GM12878 (cell line): ENCODE data around the gene MYO10. TPM values are rescaled to one million over a fixed set of nuclear protein-coding genes. Genes with fewer than 3 reads are reported as not detected.

Source experiments
- ATAC-seq: fragments of 200-7000 bp; cut with Tn5 transposase; 3 replicates; pipeline ENCODE4 v1.9.1; 2020; ENCODE audit warnings: mild to moderate bottlenecking, moderate library complexity
- BruUV-seq: library from RNA; stranded (reverse); fragments of 400-500 nt; replicated peaks from 2 replicates; lab custom pipeline; 2021; lab: Mats Ljungman, UMichigan
- CTCF ChIA-PET: fragments of 300-600 bp; sonication (Branson Sonifier 250); formaldehyde crosslinking; extraction: SDS; loops from one replicate; lab custom pipeline; 2021; ENCODE audit warnings: inconsistent platforms; lab: Yijun Ruan, JAX
- POLR2A ChIA-PET: fragments of 350-600 bp; formaldehyde crosslinking; extraction: SDS; loops from one replicate; lab custom pipeline; 2021; ENCODE audit warnings: inconsistent platforms; lab: Charles Lee
- RAD21 ChIA-PET: fragments of 300-600 bp; sonication (Branson Sonifier 250); formaldehyde crosslinking; loops from one replicate; lab custom pipeline; 2023; ENCODE audit warnings: antibody characterized with exemption; ENCODE audit not compliant: unreplicated experiment; lab: Charles Lee
- SMC1A ChIA-PET: fragments of 300-600 bp; sonication (Branson Sonifier 250); formaldehyde crosslinking; loops from one replicate; lab custom pipeline; 2023; ENCODE audit not compliant: unreplicated experiment, uncharacterized antibody; lab: Charles Lee
- DNase-seq: peaks from one replicate; pipeline ENCODE4 v3.0.0-alpha.2; 2011; ENCODE audit warnings: low read depth, low spot score
- FAIRE-seq: peaks from 3 replicates; lab custom pipeline; 2011; peaks lifted over from hg19 to GRCh38; lab: Jason Lieb, UNC
- H2AFZ ChIP-seq: 2 replicates; pipeline ENCODE4 v1.6.0; 2011; ENCODE audit warnings: low read depth, low read length, control low read depth; ENCODE audit not compliant: control insufficient read depth
- H3K27ac ChIP-seq: 2 replicates; pipeline ENCODE4 v1.5.1; 2011; ENCODE audit warnings: control low read depth; ENCODE audit not compliant: control insufficient read depth, insufficient read depth
- H3K27me3 ChIP-seq, 2 experiments: replicated peaks in 1 of 2; 2 replicates each; pipeline versions ENCODE4 v1.6.0 to v1.6.1; 2011; ENCODE audit warnings: low read length in 1 of 2; ENCODE audit not compliant: control insufficient read depth in 2 of 2, insufficient read depth in 2 of 2
- H3K36me3 ChIP-seq, 2 experiments: 2 replicates each; pipeline ENCODE4 v1.5.1; 2011; ENCODE audit warnings: low read length in 1 of 2; ENCODE audit not compliant: control insufficient read depth in 2 of 2, insufficient read depth in 2 of 2
- H3K4me1 ChIP-seq: 2 replicates; pipeline ENCODE4 v1.6.1; 2011; ENCODE audit warnings: mild to moderate bottlenecking, low read length, moderate library complexity, mixed read lengths; ENCODE audit not compliant: control insufficient read depth, insufficient read depth
- H3K4me2 ChIP-seq: 2 replicates; pipeline ENCODE4 v1.6.0; 2011; ENCODE audit warnings: control low read depth; ENCODE audit not compliant: control insufficient read depth, insufficient read depth
- H3K4me3 ChIP-seq: fragments of 200-600 bp; sonication (generic); 2 replicates; pipeline ENCODE4 v1.5.1; 2016
- H3K79me2 ChIP-seq: 2 replicates; pipeline ENCODE4 v1.6.0; 2011; ENCODE audit warnings: low read length; ENCODE audit not compliant: control insufficient read depth, insufficient read depth
- H3K9ac ChIP-seq: 2 replicates; pipeline ENCODE4 v1.8.0; 2011; ENCODE audit warnings: low read length, control low read depth, mixed read lengths; ENCODE audit not compliant: control insufficient read depth, insufficient read depth
- H3K9me3 ChIP-seq: replicated peaks from 3 replicates; pipeline ENCODE4 v1.5.1; 2011; ENCODE audit warnings: mild to moderate bottlenecking, low read length; ENCODE audit not compliant: control insufficient read depth, insufficient read depth
- H4K20me1 ChIP-seq: 2 replicates; pipeline ENCODE4 v1.6.0; 2011; ENCODE audit not compliant: control insufficient read depth, insufficient read depth
- ATF3 ChIP-seq: IDR thresholded peaks from 2 replicates; pipeline ENCODE4 v1.6.1; 2011; ENCODE audit warnings: low read depth, mild to moderate bottlenecking, low read length, moderate library complexity, borderline replicate concordance; ENCODE audit errors: extremely low read depth
- CBX3 ChIP-seq: fragments of 200-600 bp; sonication (generic); IDR thresholded peaks from 2 replicates; pipeline ENCODE4 v1.6.1; 2016; ENCODE audit warnings: low read depth, borderline replicate concordance
- EZH2 ChIP-seq: IDR thresholded peaks from 2 replicates; pipeline ENCODE4 v1.6.1; 2012; ENCODE audit warnings: low read depth, mild to moderate bottlenecking, control low read depth, inconsistent platforms, low read length, borderline replicate concordance; ENCODE audit not compliant: control insufficient read depth
- LARP7 ChIP-seq: fragments of 450-650 bp; IDR thresholded peaks from 2 replicates; pipeline ENCODE4 v1.6.1; 2017; ENCODE audit warnings: mild to moderate bottlenecking
- NFYA ChIP-seq: IDR thresholded peaks from 2 replicates; pipeline ENCODE4 v1.6.1; 2011; ENCODE audit warnings: low read depth, mild to moderate bottlenecking, low read length, improper control_type of control experiment, borderline replicate concordance
- PAX5 ChIP-seq: IDR thresholded peaks from 2 replicates; pipeline ENCODE4 v1.6.1; 2011; ENCODE audit warnings: low read depth, low read length, borderline replicate concordance
- PBX3 ChIP-seq: IDR thresholded peaks from 2 replicates; pipeline ENCODE4 v1.6.1; 2011; ENCODE audit warnings: mild to moderate bottlenecking, low read depth, low read length, moderate library complexity; ENCODE audit not compliant: insufficient replicate concordance
- POLR2AphosphoS5 ChIP-seq: IDR thresholded peaks from 2 replicates; pipeline ENCODE4 v1.6.1; 2011; ENCODE audit warnings: mild to moderate bottlenecking, low read length, inconsistent platforms
- POU2F2 ChIP-seq: IDR thresholded peaks from 3 replicates; pipeline ENCODE4 v1.6.1; 2011; ENCODE audit warnings: low read depth, mild to moderate bottlenecking, low read length, borderline replicate concordance
- TARDBP ChIP-seq: IDR thresholded peaks from 2 replicates; pipeline ENCODE4 v1.6.1; 2016; ENCODE audit warnings: borderline replicate concordance
- ZNF622 ChIP-seq: fragments of 450-650 bp; IDR thresholded peaks from 2 replicates; pipeline ENCODE4 v1.6.1; 2017; ENCODE audit warnings: mild to moderate bottlenecking, inconsistent platforms
- WGBS: methylation state at CpG from one replicate; pipeline ENCODE4 v1.1.6; 2016; ENCODE audit warnings: low lambda C conversion rate; ENCODE audit not compliant: insufficient replicate concordance, insufficient coverage; ENCODE audit errors: missing lambda C conversion rate; 5-methylcytosine and 5-hydroxymethylcytosine counted together
- in situ Hi-C: fragments of 300-500 bp; cut with MboI; formaldehyde crosslinking; loops from 9 replicates; pipeline ENCODE4 v1.14.3; 2018; ENCODE audit warnings: mixed read lengths
- intact Hi-C: fragments of 100-400 bp; cut with micrococcal nuclease; formaldehyde crosslinking; loops from one replicate; pipeline ENCODE4 v1.14.2; 2022; ENCODE audit not compliant: unreplicated experiment
- polyA plus RNA-seq, 11 experiments: library from polyadenylated mRNA; depleted of rRNA in 4 of 11; unstranded in 6 of 11; stranded (reverse) in 5 of 11; fragments of >200 nt; fragmentation: Nextera tagmentation in 4 of 11; fragmentation: Illumina TruSeq in 1 of 11; extraction: Ambion mirVana in 4 of 11; extraction: Trizol in 1 of 11; gene quantifications; 1 replicate in 1 of 11; 2 replicates in 10 of 11; pipeline versions ENCODE4 v1.2.1 to v1.2.3, GENCODE V29; 2011 to 2016; ENCODE audit warnings: inconsistent platforms in 2 of 11, missing spikeins in 2 of 11, low read depth in 1 of 11
- total RNA-seq, 4 experiments: library from RNA; depleted of rRNA in 3 of 4; stranded (reverse); fragments of >200 nt in 3 of 4; fragmentation: Illumina TruSeq in 1 of 4; extraction: Trizol in 1 of 4; gene quantifications; 2 replicates each; pipeline versions ENCODE4 v1.2.1 to v1.2.3, GENCODE V29; 2013 to 2021
- TF ChIP-seq, protein P1 (sequence below): fragments of 450-650 bp; IDR thresholded peaks from 2 replicates; pipeline ENCODE4 v1.6.1; 2017; ENCODE audit warnings: mild to moderate bottlenecking, moderate library complexity
- TF ChIP-seq, protein P2 (sequence below): fragments of 450-650 bp; IDR thresholded peaks from 2 replicates; pipeline ENCODE4 v1.6.1; 2017; ENCODE audit warnings: antibody characterized with exemption, mild to moderate bottlenecking, moderate library complexity
- TF ChIP-seq, protein P3 (sequence below): fragments of 450-650 bp; IDR thresholded peaks from 2 replicates; pipeline ENCODE4 v1.6.1; 2017; ENCODE audit warnings: mild to moderate bottlenecking

Gene MYO10
- total and polyA plus RNA-seq, 10 of the 15 experiments (the other 5 are each of a cell fraction or from before 2014, with no cell fraction given) = 0.02 to 0.77 (median 0.17) TPM

DNA sequence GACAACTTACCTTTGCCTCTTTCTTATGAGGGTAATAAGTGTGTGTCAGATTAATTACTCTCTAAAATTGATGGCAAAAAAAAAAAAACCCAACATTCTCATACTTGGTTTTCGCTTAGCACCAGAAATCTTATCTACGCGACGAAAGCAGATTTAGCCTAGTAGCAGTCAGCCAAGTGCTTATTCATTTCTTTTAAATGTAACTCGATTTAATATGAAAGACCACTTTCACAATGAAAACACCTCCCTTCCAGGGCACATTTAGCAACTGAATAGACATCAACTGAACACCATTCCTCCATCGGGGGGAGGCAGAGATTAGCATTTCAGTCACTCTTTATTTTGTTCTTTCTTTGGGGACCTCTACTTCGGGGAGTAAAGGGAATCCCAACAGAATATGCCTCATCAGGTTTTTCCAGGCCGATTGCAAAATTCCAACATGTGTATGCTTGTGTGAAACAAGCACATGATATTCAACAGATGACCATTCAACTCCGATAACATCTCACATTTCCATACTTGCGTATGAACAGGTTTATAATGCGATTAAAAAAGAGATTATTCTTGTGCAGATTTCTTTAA lies 195.2 kb downstream of the MYO10 start:
- no peaks in the 10 kb centered on the region for H3K36me3 ChIP-seq
- intact Hi-C loops = no loop called here
- ChIA-PET RAD21 (no interaction called here), SMC1A (no interaction called here), POLR2A (no interaction called here), CTCF (no interaction called here)
- no peak overlapping the region for H3K27ac ChIP-seq
- H3K27me3 ChIP-seq = no peaks in the 10 kb centered on the region
- no peak overlapping the region for H3K9ac ChIP-seq
- no peak overlapping the region for H3K4me3 ChIP-seq
- H2AFZ ChIP-seq = no peak overlapping the region
- H3K4me2 ChIP-seq = no peak overlapping the region
- FAIRE-seq = no peak
- WGBS = 27% methylated on average over 11 of the region's 11 CpGs
- in situ Hi-C loops = no loop called here
- H3K4me1 ChIP-seq = no peaks in the 10 kb centered on the region
- no peak for DNase-seq
- BruUV-seq = no TSS peak
- ATAC-seq = no peak
- no peaks in the 10 kb centered on the region for H4K20me1 ChIP-seq
- no peaks in the 10 kb centered on the region for H3K9me3 ChIP-seq
- no peaks in the 10 kb centered on the region for H3K79me2 ChIP-seq
- TF ChIP-seq, protein P1, sequence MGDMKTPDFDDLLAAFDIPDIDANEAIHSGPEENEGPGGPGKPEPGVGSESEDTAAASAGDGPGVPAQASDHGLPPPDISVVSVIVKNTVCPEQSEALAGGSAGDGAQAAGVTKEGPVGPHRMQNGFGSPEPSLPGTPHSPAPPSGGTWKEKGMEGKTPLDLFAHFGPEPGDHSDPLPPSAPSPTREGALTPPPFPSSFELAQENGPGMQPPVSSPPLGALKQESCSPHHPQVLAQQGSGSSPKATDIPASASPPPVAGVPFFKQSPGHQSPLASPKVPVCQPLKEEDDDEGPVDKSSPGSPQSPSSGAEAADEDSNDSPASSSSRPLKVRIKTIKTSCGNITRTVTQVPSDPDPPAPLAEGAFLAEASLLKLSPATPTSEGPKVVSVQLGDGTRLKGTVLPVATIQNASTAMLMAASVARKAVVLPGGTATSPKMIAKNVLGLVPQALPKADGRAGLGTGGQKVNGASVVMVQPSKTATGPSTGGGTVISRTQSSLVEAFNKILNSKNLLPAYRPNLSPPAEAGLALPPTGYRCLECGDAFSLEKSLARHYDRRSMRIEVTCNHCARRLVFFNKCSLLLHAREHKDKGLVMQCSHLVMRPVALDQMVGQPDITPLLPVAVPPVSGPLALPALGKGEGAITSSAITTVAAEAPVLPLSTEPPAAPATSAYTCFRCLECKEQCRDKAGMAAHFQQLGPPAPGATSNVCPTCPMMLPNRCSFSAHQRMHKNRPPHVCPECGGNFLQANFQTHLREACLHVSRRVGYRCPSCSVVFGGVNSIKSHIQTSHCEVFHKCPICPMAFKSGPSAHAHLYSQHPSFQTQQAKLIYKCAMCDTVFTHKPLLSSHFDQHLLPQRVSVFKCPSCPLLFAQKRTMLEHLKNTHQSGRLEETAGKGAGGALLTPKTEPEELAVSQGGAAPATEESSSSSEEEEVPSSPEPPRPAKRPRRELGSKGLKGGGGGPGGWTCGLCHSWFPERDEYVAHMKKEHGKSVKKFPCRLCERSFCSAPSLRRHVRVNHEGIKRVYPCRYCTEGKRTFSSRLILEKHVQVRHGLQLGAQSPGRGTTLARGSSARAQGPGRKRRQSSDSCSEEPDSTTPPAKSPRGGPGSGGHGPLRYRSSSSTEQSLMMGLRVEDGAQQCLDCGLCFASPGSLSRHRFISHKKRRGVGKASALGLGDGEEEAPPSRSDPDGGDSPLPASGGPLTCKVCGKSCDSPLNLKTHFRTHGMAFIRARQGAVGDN = no peak
- TF ChIP-seq POLR2AphosphoS5 (no peak), POU2F2 (no peak), ZNF622 (no peak), CBX3 (no peak), LARP7 (no peak), ATF3 (no peak), NFYA (no peak), EZH2 (no peak), PAX5 (no peak), PBX3 (no peak), TARDBP (no peak)
- TF ChIP-seq, protein P2, sequence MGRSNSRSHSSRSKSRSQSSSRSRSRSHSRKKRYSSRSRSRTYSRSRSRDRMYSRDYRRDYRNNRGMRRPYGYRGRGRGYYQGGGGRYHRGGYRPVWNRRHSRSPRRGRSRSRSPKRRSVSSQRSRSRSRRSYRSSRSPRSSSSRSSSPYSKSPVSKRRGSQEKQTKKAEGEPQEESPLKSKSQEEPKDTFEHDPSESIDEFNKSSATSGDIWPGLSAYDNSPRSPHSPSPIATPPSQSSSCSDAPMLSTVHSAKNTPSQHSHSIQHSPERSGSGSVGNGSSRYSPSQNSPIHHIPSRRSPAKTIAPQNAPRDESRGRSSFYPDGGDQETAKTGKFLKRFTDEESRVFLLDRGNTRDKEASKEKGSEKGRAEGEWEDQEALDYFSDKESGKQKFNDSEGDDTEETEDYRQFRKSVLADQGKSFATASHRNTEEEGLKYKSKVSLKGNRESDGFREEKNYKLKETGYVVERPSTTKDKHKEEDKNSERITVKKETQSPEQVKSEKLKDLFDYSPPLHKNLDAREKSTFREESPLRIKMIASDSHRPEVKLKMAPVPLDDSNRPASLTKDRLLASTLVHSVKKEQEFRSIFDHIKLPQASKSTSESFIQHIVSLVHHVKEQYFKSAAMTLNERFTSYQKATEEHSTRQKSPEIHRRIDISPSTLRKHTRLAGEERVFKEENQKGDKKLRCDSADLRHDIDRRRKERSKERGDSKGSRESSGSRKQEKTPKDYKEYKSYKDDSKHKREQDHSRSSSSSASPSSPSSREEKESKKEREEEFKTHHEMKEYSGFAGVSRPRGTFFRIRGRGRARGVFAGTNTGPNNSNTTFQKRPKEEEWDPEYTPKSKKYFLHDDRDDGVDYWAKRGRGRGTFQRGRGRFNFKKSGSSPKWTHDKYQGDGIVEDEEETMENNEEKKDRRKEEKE = no peak
- TF ChIP-seq, protein P3, sequence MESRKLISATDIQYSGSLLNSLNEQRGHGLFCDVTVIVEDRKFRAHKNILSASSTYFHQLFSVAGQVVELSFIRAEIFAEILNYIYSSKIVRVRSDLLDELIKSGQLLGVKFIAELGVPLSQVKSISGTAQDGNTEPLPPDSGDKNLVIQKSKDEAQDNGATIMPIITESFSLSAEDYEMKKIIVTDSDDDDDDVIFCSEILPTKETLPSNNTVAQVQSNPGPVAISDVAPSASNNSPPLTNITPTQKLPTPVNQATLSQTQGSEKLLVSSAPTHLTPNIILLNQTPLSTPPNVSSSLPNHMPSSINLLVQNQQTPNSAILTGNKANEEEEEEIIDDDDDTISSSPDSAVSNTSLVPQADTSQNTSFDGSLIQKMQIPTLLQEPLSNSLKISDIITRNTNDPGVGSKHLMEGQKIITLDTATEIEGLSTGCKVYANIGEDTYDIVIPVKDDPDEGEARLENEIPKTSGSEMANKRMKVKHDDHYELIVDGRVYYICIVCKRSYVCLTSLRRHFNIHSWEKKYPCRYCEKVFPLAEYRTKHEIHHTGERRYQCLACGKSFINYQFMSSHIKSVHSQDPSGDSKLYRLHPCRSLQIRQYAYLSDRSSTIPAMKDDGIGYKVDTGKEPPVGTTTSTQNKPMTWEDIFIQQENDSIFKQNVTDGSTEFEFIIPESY = no peak
